A673 (cell line): ENCODE results near the gene DRD4. TPM values are rescaled to one million over a fixed set of nuclear protein-coding genes. Genes with fewer than 3 reads are reported as not detected.
A peak's percentile ranks its signal among the peaks of the same experiment; 100 is the strongest.

Source experiments
- BruUV-seq: library from RNA; stranded (reverse); fragments of 400-500 nt; replicated peaks from 2 replicates; lab custom pipeline; 2021; lab: Mats Ljungman, UMichigan
- CTCF ChIA-PET: fragments of 300-600 bp; sonication (Branson Sonifier 250); formaldehyde crosslinking; loops from one replicate; lab custom pipeline; 2022; ENCODE audit warnings: antibody characterized with exemption; lab: Charles Lee
- POLR2A ChIA-PET: fragments of 300-600 bp; sonication (Branson Sonifier 250); formaldehyde crosslinking; loops from one replicate; lab custom pipeline; 2022; ENCODE audit warnings: antibody characterized with exemption; ENCODE audit not compliant: low non-redundant PET; lab: Charles Lee
- DNase-seq: peaks from one replicate; pipeline ENCODE4 v3.0.0-alpha.2; 2015; ENCODE audit warnings: low spot score
- H3K27ac ChIP-seq: fragments of 200-600 bp; sonication (generic); 2 replicates; pipeline ENCODE4 v1.5.1; 2016; ENCODE audit warnings: mixed run types, low read depth, mild to moderate bottlenecking, mixed read lengths, antibody characterized with exemption, low read length; ENCODE audit not compliant: poor library complexity, severe bottlenecking
- H3K27me3 ChIP-seq: fragments of 200-600 bp; sonication (generic); replicated peaks from 2 replicates; pipeline ENCODE4 v1.6.1; 2017; ENCODE audit warnings: mixed run types, low read depth, mild to moderate bottlenecking, mixed read lengths, antibody characterized with exemption, low read length; ENCODE audit not compliant: insufficient read depth, poor library complexity
- H3K36me3 ChIP-seq: fragments of 200-600 bp; sonication (generic); 2 replicates; pipeline ENCODE4 v1.6.1; 2016; ENCODE audit warnings: mixed run types, mild to moderate bottlenecking, mixed read lengths, antibody characterized with exemption, low read length; ENCODE audit not compliant: insufficient read depth, poor library complexity, severe bottlenecking
- H3K4me1 ChIP-seq: fragments of 200-600 bp; sonication (generic); 2 replicates; pipeline ENCODE4 v1.6.1; 2017; ENCODE audit warnings: mixed run types, mild to moderate bottlenecking, mixed read lengths, antibody characterized with exemption, low read length; ENCODE audit not compliant: insufficient read depth, poor library complexity, severe bottlenecking
- H3K4me3 ChIP-seq: fragments of 200-600 bp; sonication (generic); 2 replicates; pipeline ENCODE4 v1.5.1; 2016; ENCODE audit warnings: low read depth, mixed run types, mild to moderate bottlenecking, mixed read lengths, low read length; ENCODE audit not compliant: poor library complexity, severe bottlenecking
- H3K9me3 ChIP-seq: fragments of 200-600 bp; sonication (generic); 2 replicates; pipeline ENCODE4 v1.6.1; 2016; ENCODE audit warnings: mixed run types, low read depth, mild to moderate bottlenecking, mixed read lengths, antibody characterized with exemption, low read length; ENCODE audit not compliant: poor library complexity, severe bottlenecking
- EZH2 ChIP-seq: fragments of 200-600 bp; sonication (generic); IDR thresholded peaks from 2 replicates; pipeline ENCODE4 v1.6.1; 2017; ENCODE audit warnings: borderline replicate concordance, low read depth, mild to moderate bottlenecking, mixed read lengths, antibody characterized with exemption, low read length; ENCODE audit not compliant: poor library complexity, severe bottlenecking
- intact Hi-C: fragments of 100-400 bp; cut with micrococcal nuclease; formaldehyde crosslinking; loops from one replicate; pipeline ENCODE4 v1.10.0; 2022; ENCODE audit not compliant: unreplicated experiment
- total RNA-seq: library from RNA; stranded (reverse); gene quantifications from 2 replicates; pipeline ENCODE4 v1.2.3, GENCODE V29; 2021
- TF ChIP-seq, protein P1 (sequence below): fragments of 300-800, 200-600 bp; sonication (generic); conservative IDR thresholded peaks from 2 replicates; pipeline ENCODE4 v1.5.1; 2017; ENCODE audit warnings: low read depth, mild to moderate bottlenecking, antibody characterized with exemption, low read length, moderate library complexity, mixed read lengths

DRD4 gene
- total RNA-seq, 1 experiment from 2014 or later, result 3.0 TPM

DNA sequence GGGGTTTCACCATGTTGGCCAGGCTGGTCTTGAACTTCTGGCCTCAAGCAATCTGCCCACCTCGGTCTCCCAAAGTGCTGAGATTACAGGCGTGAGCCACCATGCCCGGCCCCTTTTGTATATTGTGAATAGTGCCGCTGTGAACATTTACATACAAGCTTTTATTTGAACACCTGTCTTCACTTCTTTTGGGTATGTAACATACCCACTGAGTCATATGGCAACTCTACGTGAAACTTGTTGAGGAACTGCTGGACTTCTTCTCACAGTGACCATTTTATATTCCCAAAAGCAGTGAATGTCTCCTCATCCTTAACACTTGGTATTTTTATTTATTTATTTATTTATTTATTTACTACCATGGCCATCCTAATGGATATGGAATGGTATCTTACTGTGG lies 6.2 kb upstream of the DRD4 start:
- Histone ChIP-seq H3K27me3 (no peaks in the 10 kb centered on the region), H3K9me3 (no peaks in the 10 kb centered on the region), H3K4me3 (no peak overlapping the region), H3K36me3 (no peaks in the 10 kb centered on the region), H3K27ac (no peak overlapping the region), H3K4me1 (peaks cover 11% of the 10 kb centered on the region)
- no peak for DNase-seq
- intact Hi-C loops, result no loop called here
- TF ChIP-seq, protein P1, sequence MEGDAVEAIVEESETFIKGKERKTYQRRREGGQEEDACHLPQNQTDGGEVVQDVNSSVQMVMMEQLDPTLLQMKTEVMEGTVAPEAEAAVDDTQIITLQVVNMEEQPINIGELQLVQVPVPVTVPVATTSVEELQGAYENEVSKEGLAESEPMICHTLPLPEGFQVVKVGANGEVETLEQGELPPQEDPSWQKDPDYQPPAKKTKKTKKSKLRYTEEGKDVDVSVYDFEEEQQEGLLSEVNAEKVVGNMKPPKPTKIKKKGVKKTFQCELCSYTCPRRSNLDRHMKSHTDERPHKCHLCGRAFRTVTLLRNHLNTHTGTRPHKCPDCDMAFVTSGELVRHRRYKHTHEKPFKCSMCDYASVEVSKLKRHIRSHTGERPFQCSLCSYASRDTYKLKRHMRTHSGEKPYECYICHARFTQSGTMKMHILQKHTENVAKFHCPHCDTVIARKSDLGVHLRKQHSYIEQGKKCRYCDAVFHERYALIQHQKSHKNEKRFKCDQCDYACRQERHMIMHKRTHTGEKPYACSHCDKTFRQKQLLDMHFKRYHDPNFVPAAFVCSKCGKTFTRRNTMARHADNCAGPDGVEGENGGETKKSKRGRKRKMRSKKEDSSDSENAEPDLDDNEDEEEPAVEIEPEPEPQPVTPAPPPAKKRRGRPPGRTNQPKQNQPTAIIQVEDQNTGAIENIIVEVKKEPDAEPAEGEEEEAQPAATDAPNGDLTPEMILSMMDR, result no peak
- TF ChIP-seq EZH2, result no peak
- BruUV-seq, result no TSS peak
- ChIA-PET CTCF (no interaction called here), POLR2A (no interaction called here)

DNA sequence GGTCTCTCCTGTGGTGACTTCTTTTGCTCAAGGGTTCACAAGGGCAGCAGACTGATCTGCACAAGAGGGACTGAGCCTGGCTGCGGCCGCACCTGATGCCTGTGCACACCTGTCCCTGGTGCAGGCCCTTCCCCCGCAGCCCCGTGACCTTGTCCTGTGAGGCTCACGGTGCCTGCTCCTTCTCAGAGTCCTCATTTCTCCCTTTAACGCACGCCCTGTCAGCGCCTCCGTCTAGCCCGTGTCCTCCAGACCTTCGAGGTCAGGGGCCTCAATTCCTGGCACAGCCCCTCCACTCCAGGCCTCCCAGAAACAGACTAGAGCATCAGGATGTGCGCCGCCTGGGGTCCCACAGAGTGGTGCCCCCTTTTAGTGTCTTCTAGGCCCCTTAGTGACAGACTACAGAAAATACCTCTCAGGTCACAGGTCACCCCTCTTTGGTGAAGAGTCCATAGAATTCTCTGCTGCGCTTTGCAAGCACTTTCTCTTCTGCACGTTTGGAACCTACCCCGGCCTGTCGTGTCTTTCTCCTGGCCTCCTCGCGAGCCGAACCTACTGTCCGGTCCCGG lies 1.0 kb upstream of the DRD4 start:
- no TSS peak for BruUV-seq
- CTCF ChIA-PET, result no interaction called here
- H3K9me3 ChIP-seq, result no peaks in the 10 kb centered on the region

DNA sequence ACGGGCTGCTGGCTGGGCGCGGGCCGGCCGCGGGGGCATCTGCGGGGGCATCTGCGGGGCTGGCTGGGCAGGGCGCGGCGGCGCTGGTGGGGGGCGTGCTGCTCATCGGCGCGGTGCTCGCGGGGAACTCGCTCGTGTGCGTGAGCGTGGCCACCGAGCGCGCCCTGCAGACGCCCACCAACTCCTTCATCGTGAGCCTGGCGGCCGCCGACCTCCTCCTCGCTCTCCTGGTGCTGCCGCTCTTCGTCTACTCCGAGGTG lies 194 bp downstream of the DRD4 start:
- TF ChIP-seq EZH2, result no peak
- TF ChIP-seq, protein P1, result no peak
- intact Hi-C loops, result no loop called here
- peaks cover 45% of the 10 kb centered on the region for H3K4me1 ChIP-seq
- ChIA-PET CTCF (no interaction called here), POLR2A (no interaction called here)
- DNase-seq, result no peak
- H3K36me3 ChIP-seq, result no peaks in the 10 kb centered on the region
- H3K27me3 ChIP-seq, result no peaks in the 10 kb centered on the region
- H3K9me3 ChIP-seq, result no peaks in the 10 kb centered on the region
- no TSS peak for BruUV-seq
- H3K27ac ChIP-seq, result no peak overlapping the region
- peak overlapping the region; percentile 15 for H3K4me3 ChIP-seq

More for the DNA sequence above, 1.0 kb upstream of the DRD4 start:
- POLR2A ChIA-PET, result no interaction called here
- no peak for DNase-seq
- Histone ChIP-seq H3K36me3 (no peaks in the 10 kb centered on the region), H3K4me1 (peaks cover 33% of the 10 kb centered on the region), H3K27me3 (no peaks in the 10 kb centered on the region), H3K27ac (no peak overlapping the region), H3K4me3 (no peak overlapping the region)
- intact Hi-C loops, result no loop called here
- no peak for TF ChIP-seq EZH2
- TF ChIP-seq, protein P1, result no peak
